H1 (cell line): ENCODE results near the gene CDK4. TPM values are rescaled to one million over a fixed set of nuclear protein-coding genes. Genes with fewer than 3 reads are reported as not detected.

ENCODE experiments used
- CTCF ChIA-PET: fragments of 300-600 bp; sonication (Branson Sonifier 250); formaldehyde crosslinking; loops from one replicate; lab custom pipeline; 2021; ENCODE audit not compliant: partially characterized antibody; lab: Charles Lee
- POLR2A ChIA-PET: fragments of 300-600 bp; sonication (Branson Sonifier 250); formaldehyde crosslinking; loops from one replicate; lab custom pipeline; 2021; ENCODE audit warnings: inconsistent platforms; ENCODE audit not compliant: partially characterized antibody; lab: Charles Lee
- DNase-seq, 2 experiments: peaks; one replicate each; pipeline versions ENCODE4 v3.0.0 to v3.0.0-alpha.2; 2010 to 2022; ENCODE audit warnings: low spot score in 2 of 2, low read depth in 1 of 2, mixed read lengths in 1 of 2
- FAIRE-seq: peaks from 2 replicates; lab custom pipeline; 2011; peaks lifted over from hg19 to GRCh38; lab: Jason Lieb, UNC
- H2AFZ ChIP-seq: 2 replicates; pipeline ENCODE4 v1.8.1; 2012; ENCODE audit warnings: low read length, inconsistent platforms
- H2AK5ac ChIP-seq: 2 replicates; pipeline ENCODE4 v1.6.1; 2013; ENCODE audit warnings: low read depth, low read length
- H2BK120ac ChIP-seq: replicated peaks from 2 replicates; pipeline ENCODE3; 2013; ENCODE audit warnings: low read depth, low read length, inconsistent platforms
- H2BK12ac ChIP-seq: 2 replicates; pipeline ENCODE4 v1.6.1; 2013; ENCODE audit warnings: low read depth, low read length
- H2BK15ac ChIP-seq: 2 replicates; pipeline ENCODE4 v1.6.1; 2013; ENCODE audit warnings: low read length
- H2BK20ac ChIP-seq: 2 replicates; pipeline ENCODE4 v1.6.1; 2013; ENCODE audit warnings: low read length
- H2BK5ac ChIP-seq: 2 replicates; pipeline ENCODE4 v1.6.1; 2013; ENCODE audit warnings: low read depth, low read length
- H3K14ac ChIP-seq: 2 replicates; pipeline ENCODE4 v1.6.1; 2013; ENCODE audit warnings: inconsistent platforms; ENCODE audit not compliant: insufficient read length
- H3K18ac ChIP-seq: 2 replicates; pipeline ENCODE4 v1.6.1; 2013; ENCODE audit warnings: low read length; ENCODE audit errors: extremely low read depth
- H3K23ac ChIP-seq: 2 replicates; pipeline ENCODE4 v1.6.1; 2013; ENCODE audit warnings: inconsistent platforms; ENCODE audit not compliant: insufficient read length
- H3K23me2 ChIP-seq: 2 replicates; pipeline ENCODE4 v1.6.1; 2013; ENCODE audit warnings: low read depth, low read length
- H3K27ac ChIP-seq: 2 replicates; pipeline ENCODE4 v1.6.1; 2011; ENCODE audit warnings: low read depth, low read length, inconsistent platforms
- H3K27me3 ChIP-seq, 4 experiments: replicated peaks in 1 of 4; 1 replicate in 1 of 4; 2 replicates in 3 of 4; pipeline versions ENCODE4 v1.6.1 to v1.8.1; 2011 to 2013; ENCODE audit warnings: low read length in 3 of 4, mild to moderate bottlenecking in 3 of 4, inconsistent platforms in 2 of 4, mixed read lengths in 2 of 4, moderate library complexity in 1 of 4; ENCODE audit not compliant: control insufficient read depth in 3 of 4, insufficient read depth in 3 of 4; ENCODE audit errors: extremely low read depth in 1 of 4
- H3K36me3 ChIP-seq, 4 experiments: 2 replicates each; pipeline versions ENCODE4 v1.6.1 to v1.8.1; 2011 to 2013; ENCODE audit warnings: mild to moderate bottlenecking in 4 of 4, low read length in 3 of 4, moderate library complexity in 2 of 4, control low read depth in 1 of 4, inconsistent platforms in 1 of 4; ENCODE audit not compliant: insufficient read depth in 4 of 4, control insufficient read depth in 2 of 4
- H3K4ac ChIP-seq: replicated peaks from 2 replicates; pipeline ENCODE3; 2013; ENCODE audit warnings: low read length, low read depth, mixed read lengths, inconsistent platforms; ENCODE audit not compliant: insufficient read length
- H3K4me1 ChIP-seq, 4 experiments: replicated peaks in 1 of 4; 1 replicate in 1 of 4; 2 replicates in 3 of 4; pipeline versions ENCODE4 v1.6.1 to v1.8.1; 2011 to 2013; ENCODE audit warnings: low read length in 3 of 4, inconsistent platforms in 2 of 4, mixed read lengths in 1 of 4; ENCODE audit not compliant: insufficient read depth in 4 of 4, control insufficient read depth in 3 of 4
- H3K4me2 ChIP-seq, 2 experiments: 2 replicates each; pipeline versions ENCODE4 v1.6.1 to v1.8.1; 2011 to 2013; ENCODE audit warnings: low read depth in 2 of 2, low read length in 2 of 2, control low read depth in 1 of 2, inconsistent platforms in 1 of 2, mild to moderate bottlenecking in 1 of 2; ENCODE audit not compliant: insufficient read depth in 1 of 2
- H3K4me3 ChIP-seq, 4 experiments: fragments of 200-600, 300-600 bp in 1 of 4; sonication (generic), shearing (Covaris generic), sonication (Bioruptor Twin) in 1 of 4; 2 replicates each; pipeline versions ENCODE4 v1.5.1 to v1.8.1; 2011 to 2016; ENCODE audit warnings: low read length in 4 of 4, low read depth in 3 of 4, control low read depth in 2 of 4, inconsistent platforms in 2 of 4, mild to moderate bottlenecking in 2 of 4, mixed read lengths in 1 of 4, moderate library complexity in 1 of 4; ENCODE audit not compliant: insufficient read depth in 2 of 4; ENCODE audit errors: extremely low read depth in 1 of 4
- H3K56ac ChIP-seq: replicated peaks from 2 replicates; pipeline ENCODE3; 2013; ENCODE audit warnings: low read depth, mild to moderate bottlenecking, mixed read lengths, low read length, inconsistent platforms; ENCODE audit not compliant: insufficient read length
- H3K79me1 ChIP-seq: 2 replicates; pipeline ENCODE4 v1.6.1; 2013; ENCODE audit warnings: low read depth, low read length, control low read depth
- H3K79me2 ChIP-seq, 2 experiments: 2 replicates each; pipeline versions ENCODE4 v1.6.1 to v1.8.1; 2012 to 2013; ENCODE audit warnings: low read length in 2 of 2, mild to moderate bottlenecking in 2 of 2, inconsistent platforms in 1 of 2; ENCODE audit not compliant: insufficient read depth in 2 of 2, control insufficient read depth in 1 of 2
- H3K9ac ChIP-seq, 4 experiments: replicated peaks in 1 of 4; 1 replicate in 1 of 4; 2 replicates in 3 of 4; pipeline versions ENCODE4 v1.6.1 to v1.8.1; 2011 to 2013; ENCODE audit warnings: low read depth in 3 of 4, low read length in 3 of 4, control low read depth in 2 of 4, mild to moderate bottlenecking in 2 of 4, moderate library complexity in 2 of 4, inconsistent platforms in 1 of 4; ENCODE audit errors: extremely low read depth in 1 of 4
- H3K9me3 ChIP-seq, 2 experiments: 2 replicates each; pipeline versions ENCODE4 v1.6.1 to v1.8.1; 2012 to 2013; ENCODE audit warnings: mild to moderate bottlenecking in 2 of 2, moderate library complexity in 2 of 2, control low read depth in 1 of 2, inconsistent platforms in 1 of 2, low read depth in 1 of 2, low read length in 1 of 2, mixed read lengths in 1 of 2; ENCODE audit not compliant: insufficient read depth in 2 of 2
- H4K20me1 ChIP-seq, 2 experiments: replicated peaks in 1 of 2; 2 replicates each; pipeline versions ENCODE3 to v1.8.1; 2011 to 2013; ENCODE audit warnings: inconsistent platforms in 2 of 2, low read length in 2 of 2, mild to moderate bottlenecking in 1 of 2; ENCODE audit not compliant: insufficient read depth in 2 of 2, control insufficient read depth in 1 of 2
- H4K5ac ChIP-seq: 2 replicates; pipeline ENCODE4 v1.6.1; 2013; ENCODE audit warnings: low read length, low read depth, mixed read lengths, inconsistent platforms; ENCODE audit not compliant: insufficient read length
- H4K8ac ChIP-seq: 2 replicates; pipeline ENCODE4 v1.8.0; 2013; ENCODE audit warnings: mild to moderate bottlenecking, moderate library complexity, low read length, inconsistent platforms; ENCODE audit not compliant: insufficient read depth; ENCODE audit errors: extremely low read depth
- H4K91ac ChIP-seq: replicated peaks from 2 replicates; pipeline ENCODE3; 2013; ENCODE audit warnings: low read length, mixed read lengths, inconsistent platforms; ENCODE audit not compliant: insufficient read length
- BACH1 ChIP-seq: IDR thresholded peaks from 2 replicates; pipeline ENCODE4 v1.6.1; 2012; ENCODE audit warnings: low read length, improper control_type of control experiment
- KDM1A ChIP-seq: fragments of 200-600, 300-600 bp; sonication (generic); IDR thresholded peaks from 2 replicates; pipeline ENCODE4 v1.7.1; 2016; ENCODE audit warnings: mild to moderate bottlenecking, low read length, borderline replicate concordance
- NRF1 ChIP-seq: IDR thresholded peaks from 2 replicates; pipeline ENCODE4 v1.6.1; 2011; ENCODE audit warnings: mild to moderate bottlenecking, low read depth, low read length, improper control_type of control experiment
- RAD21 ChIP-seq, 2 experiments: IDR thresholded peaks in 1 of 2; conservative IDR thresholded peaks in 1 of 2; 2 replicates each; pipeline ENCODE4 v1.6.1; 2011; ENCODE audit warnings: low read depth in 2 of 2, low read length in 2 of 2, improper control_type of control experiment in 1 of 2, inconsistent platforms in 1 of 2, mild to moderate bottlenecking in 1 of 2, moderate library complexity in 1 of 2
- RNF2 ChIP-seq: fragments of 200-900, 300-1000 bp; sonication (generic); IDR thresholded peaks from 2 replicates; pipeline ENCODE4 v1.7.1; 2016; ENCODE audit warnings: borderline replicate concordance, low read depth, mild to moderate bottlenecking, antibody characterized with exemption, low read length; ENCODE audit not compliant: poor library complexity, severe bottlenecking; ENCODE audit errors: missing control alignments
- SUZ12 ChIP-seq: fragments of 200-600 bp; sonication (generic); IDR thresholded peaks from 2 replicates; pipeline ENCODE4 v1.6.1; 2012; ENCODE audit warnings: mild to moderate bottlenecking, inconsistent platforms, low read length, moderate library complexity, mixed read lengths
- TAF1 ChIP-seq: IDR thresholded peaks from 2 replicates; pipeline ENCODE4 v1.6.1; 2011; ENCODE audit warnings: mild to moderate bottlenecking, low read depth, low read length
- WGBS, 2 experiments: shearing (Covaris generic) in 1 of 2; methylation state at CpG; one replicate each; pipeline versions ENCODE4 v1.1.6 to v1.1.7; 2013 to 2015; ENCODE audit warnings: low lambda C conversion rate in 2 of 2, mixed read lengths in 2 of 2, inconsistent platforms in 1 of 2, low coverage in 1 of 2, missing lambda C conversion rate in 1 of 2; ENCODE audit not compliant: insufficient replicate concordance in 2 of 2, insufficient coverage in 1 of 2, insufficient read length in 1 of 2; ENCODE audit errors: extremely low coverage in 1 of 2, missing lambda C conversion rate in 1 of 2; 5-methylcytosine and 5-hydroxymethylcytosine counted together
- polyA plus RNA-seq, 7 experiments: library from polyadenylated mRNA; depleted of rRNA in 3 of 7; stranded (reverse) in 5 of 7; unstranded in 2 of 7; fragments of >200 nt in 5 of 7; fragments of 200-250 nt in 2 of 7; gene quantifications; 1 replicate in 5 of 7; 2 replicates in 1 of 7; 4 replicates in 1 of 7; pipeline versions ENCODE4 v1.2.1 to v1.2.3, GENCODE V29; 2011 to 2013; ENCODE audit warnings: missing spikeins in 2 of 7, mixed read lengths in 2 of 7
- total RNA-seq: library from RNA; stranded (reverse); fragmentation: NEBNext Ultra II Directional; extraction: Animal tissue kit (Norgen Biotek cat#: 25700); gene quantifications from 2 replicates; pipeline ENCODE4 v1.2.1, GENCODE V29; 2021
- TF ChIP-seq, protein P1 (sequence below): IDR thresholded peaks from 2 replicates; pipeline ENCODE4 v1.6.1; 2012; ENCODE audit warnings: inconsistent platforms

CDK4 gene
- total and polyA plus RNA-seq, 2 of the 8 experiments (the other 6 are each of a cell fraction or from before 2014, with no cell fraction given): 174 to 368 TPM

DNA sequence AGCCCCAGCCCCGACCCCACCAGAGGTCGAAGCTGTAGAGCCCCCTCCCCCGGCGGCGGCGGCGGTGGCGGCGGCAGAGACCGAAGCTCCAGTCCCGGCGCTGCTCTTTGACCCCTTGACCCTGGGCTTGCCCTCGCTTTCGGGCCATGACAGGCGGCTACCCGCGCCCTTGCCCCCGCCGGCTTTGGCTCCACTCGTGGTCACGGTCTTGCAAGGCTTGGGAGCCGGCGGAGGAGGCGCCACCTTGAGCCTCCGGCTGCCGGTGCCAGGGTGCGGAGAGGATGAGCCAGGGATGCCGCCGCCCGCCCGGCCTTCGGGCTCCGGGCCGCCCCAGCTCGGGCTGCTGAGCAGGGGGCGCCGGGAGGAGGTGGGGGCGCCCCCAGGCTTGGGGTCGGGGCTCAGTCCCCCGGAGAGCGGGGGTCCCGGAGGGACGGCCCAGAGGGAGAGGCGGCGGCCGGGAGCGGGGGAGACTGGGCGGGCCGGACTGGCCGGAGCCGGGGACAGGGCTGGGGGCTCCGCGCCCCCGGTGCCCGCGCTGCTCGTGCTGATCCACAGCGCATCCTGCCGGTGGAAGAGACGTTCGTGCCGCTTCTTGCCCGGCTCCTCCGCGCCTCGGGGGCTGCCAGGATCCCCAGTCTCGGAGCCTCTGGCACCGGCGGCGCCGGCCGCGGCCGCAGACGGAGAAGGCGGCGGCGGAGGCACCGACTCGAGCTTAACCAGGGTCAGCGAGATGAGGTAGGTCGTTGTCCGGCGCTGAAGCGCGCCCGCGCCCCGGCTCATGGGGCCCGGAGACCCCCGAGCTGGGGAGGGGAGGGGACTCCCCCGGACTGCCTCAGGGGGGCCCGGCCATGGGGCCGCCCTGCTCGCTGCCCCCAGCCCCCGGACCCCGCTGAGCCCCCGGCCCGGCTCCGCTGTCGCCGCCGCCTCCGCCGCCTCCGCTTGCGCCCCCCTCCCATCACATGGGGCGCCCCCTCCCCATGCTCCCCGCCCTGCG, 14.3 kb downstream of the CDK4 start:
- DNase-seq (peak in 1 of 2 experiments; percentile 71), FAIRE-seq (no peak)
- H3K27ac ChIP-seq: no peak overlapping the region
- no peak overlapping the region for H2BK5ac ChIP-seq
- no peak overlapping the region for H2AFZ ChIP-seq
- no peak overlapping the region for H4K5ac ChIP-seq
- H3K4me2 ChIP-seq: peak overlapping the region; percentile 79 to 93
- H4K20me1 ChIP-seq: peaks cover 0 to 17% of the 10 kb centered on the region in 2 experiments
- no peak overlapping the region for H4K91ac ChIP-seq
- H2BK120ac ChIP-seq: no peak overlapping the region
- H3K4me3 ChIP-seq: peak overlapping the region; percentile 31 to 76 (median 43)
- H2BK20ac ChIP-seq: no peak overlapping the region
- H2AK5ac ChIP-seq: no peak overlapping the region
- no peak overlapping the region for H3K56ac ChIP-seq
- no peak overlapping the region for H3K9ac ChIP-seq
- no peak overlapping the region for H3K23ac ChIP-seq
- H3K14ac ChIP-seq: no peak overlapping the region
- H3K27me3 ChIP-seq: peaks cover 50 to 90% (median 85%) of the 10 kb centered on the region in 4 experiments
- H3K9me3 ChIP-seq: no peaks in the 10 kb centered on the region; a peak in 1 of 4 replicates
- H3K79me2 ChIP-seq: no peaks in the 10 kb centered on the region
- no peak overlapping the region for H2BK12ac ChIP-seq
- POLR2A ChIA-PET: interaction anchor here (0.9 to 5.2 kb wide), 11 partner anchors 7 to 214 kb away, joined by 3 to 59 read pairs (median 8); partner anchors contain the start of genes CDK4, OS9 and TSPAN31
- H3K36me3 ChIP-seq: peaks cover 0 to 6% (median 0%) of the 10 kb centered on the region in 4 experiments; a peak in 1 of 8 replicates
- peaks cover 2% of the 10 kb centered on the region; the same call in 1 of the 2 replicates for H3K23me2 ChIP-seq
- no peaks in the 10 kb centered on the region for H3K79me1 ChIP-seq
- H3K18ac ChIP-seq: no peak overlapping the region
- H3K4me1 ChIP-seq: peaks cover 6 to 29% (median 12%) of the 10 kb centered on the region in 4 experiments; a peak in 6 of 7 replicates
- H4K8ac ChIP-seq: peak overlapping the region; percentile 52; the same call in 1 of the 2 replicates
- no peak overlapping the region for H2BK15ac ChIP-seq
- CTCF ChIA-PET: interaction anchor here (1.1 to 11.2 kb wide), 12 partner anchors 8 to 155 kb away, joined by 3 to 149 read pairs (median 8); partner anchors contain the start of genes CYP27B1 and TSPAN31
- 3% methylated on average over 31 of the region's 110 CpGs; no CpG with 5 or more reads in 1 of the 2 experiments for WGBS, 2 experiments
- H3K4ac ChIP-seq: no peak overlapping the region
- TF ChIP-seq, protein P1, sequence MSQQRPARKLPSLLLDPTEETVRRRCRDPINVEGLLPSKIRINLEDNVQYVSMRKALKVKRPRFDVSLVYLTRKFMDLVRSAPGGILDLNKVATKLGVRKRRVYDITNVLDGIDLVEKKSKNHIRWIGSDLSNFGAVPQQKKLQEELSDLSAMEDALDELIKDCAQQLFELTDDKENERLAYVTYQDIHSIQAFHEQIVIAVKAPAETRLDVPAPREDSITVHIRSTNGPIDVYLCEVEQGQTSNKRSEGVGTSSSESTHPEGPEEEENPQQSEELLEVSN: no peak
- TF ChIP-seq KDM1A (no peak), NRF1 (no peak), TAF1 (no peak), RAD21 (IDR thresholded peaks at IDR 0.05 in 1 of 2, conservative IDR thresholded peaks at IDR 0.05 in 1 of 2; ENCODE audit: low read depth in 2 of 2, low read length in 2 of 2) (peak; percentile 17 to 33; a peak in 2 of 4 replicates), BACH1 (no peak), RNF2 (peak; percentile 2), SUZ12 (peak; percentile 74)
